GF-D8 (cell line): ENCODE data around the gene HS3ST3A1.
"Not testable (repeated sequence)": the region's sequence is repeated elsewhere in the genome, so short reads cannot be mapped to it uniquely, and the experiment has no call there.

Experiments
- DNase-seq: peaks from one replicate; lab custom pipeline; 2025; lab: John Stamatoyannopoulos, UW

The HS3ST3A1 gene

DNA sequence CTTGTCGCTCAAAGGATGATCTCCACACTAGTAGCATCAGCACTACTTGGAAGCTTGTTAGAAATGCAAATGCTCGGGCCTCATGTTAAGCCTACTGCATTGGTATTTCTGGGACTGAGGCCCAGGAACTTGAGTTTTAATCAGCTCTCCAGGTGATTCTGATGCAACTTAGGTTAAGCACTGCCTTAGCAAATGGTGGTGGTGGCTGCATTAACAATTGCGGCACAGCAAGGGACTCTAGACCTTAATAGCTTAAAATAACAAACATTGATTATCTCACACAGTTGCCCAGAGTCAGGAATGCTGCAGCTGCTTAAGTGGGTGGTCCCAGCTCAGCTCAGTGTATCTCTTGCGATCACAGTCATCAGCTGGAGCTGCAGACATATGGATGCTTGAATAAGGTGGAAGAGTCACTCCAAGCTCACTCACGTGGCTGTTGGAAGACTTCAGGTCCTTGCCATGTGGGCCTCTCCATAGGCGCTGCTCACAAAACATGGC, 25.8 kb downstream of the HS3ST3A1 start:
- no peak for DNase-seq

DNA sequence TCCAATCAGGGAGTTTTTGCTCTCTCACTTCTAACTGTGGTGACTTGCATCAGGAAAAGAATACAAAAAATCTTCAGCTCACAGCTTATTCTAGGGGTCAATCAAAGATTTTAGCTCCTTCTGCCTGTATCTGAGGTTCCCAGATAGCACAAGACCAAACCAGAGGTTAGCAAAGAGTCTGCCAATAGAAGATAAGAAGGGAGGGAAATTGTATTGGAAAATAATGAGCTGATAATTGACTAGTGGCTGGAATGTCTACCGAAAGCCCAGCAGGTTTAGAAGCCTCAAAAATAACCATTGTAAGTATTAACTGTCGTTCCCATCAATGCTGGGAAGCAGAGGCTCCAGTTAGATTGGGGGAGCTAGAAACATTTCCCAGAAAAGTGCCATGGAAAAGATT, 26.3 kb downstream of the HS3ST3A1 start:
- no peak for DNase-seq

DNA sequence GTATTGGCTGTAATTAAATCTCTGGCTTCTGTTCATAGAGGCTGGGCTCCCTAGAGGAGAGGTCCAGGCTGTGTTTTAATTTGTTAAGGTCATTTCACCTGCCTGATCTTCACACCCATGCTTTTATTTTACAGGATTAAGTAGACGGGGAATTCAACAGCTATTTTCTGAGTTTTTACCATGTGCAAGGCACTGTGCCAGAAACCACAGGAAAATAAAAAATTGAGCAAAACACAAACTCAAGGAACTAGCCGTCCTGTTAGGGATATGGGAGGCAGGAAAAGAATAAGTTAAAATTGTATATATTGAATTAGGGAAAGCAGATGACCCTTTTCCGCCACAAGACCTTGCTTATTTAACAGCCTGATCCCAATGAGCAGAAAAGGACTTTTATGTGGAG, 29.1 kb downstream of the HS3ST3A1 start:
- DNase-seq, result no peak

DNA sequence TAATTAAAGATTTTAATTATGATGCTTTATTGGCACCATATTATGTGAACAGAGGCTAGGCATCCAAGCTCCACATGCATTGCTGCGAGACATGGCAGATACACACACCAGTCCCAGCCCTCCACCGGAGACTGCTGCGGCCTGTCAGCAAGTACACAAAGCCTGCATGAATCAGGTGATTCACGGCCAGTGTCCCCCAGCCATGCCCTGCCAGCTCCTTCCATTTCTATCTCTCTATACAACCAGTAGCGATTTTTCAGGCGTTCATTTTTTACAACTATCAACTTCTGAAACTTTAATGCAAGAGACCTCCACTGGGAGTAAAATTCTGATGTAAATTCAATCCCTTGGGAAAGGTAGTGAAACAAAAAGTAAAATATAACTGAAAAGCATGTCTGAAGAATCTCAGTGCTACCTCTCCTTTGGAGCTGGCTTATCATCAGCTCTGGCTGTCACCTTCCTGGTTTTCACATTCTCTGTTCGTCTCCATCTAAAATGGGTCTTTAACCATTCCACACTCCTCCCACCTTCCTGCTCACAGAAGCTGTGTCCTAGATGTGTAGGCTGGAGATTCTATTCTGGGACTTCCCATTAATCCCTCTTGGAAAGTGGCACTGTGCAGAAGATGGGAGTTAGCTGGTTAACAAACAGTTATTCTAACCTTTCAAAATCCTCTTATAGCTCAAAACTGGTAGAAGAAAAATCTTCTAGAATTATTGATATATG, 32.2 kb downstream of the HS3ST3A1 start:
- DNase-seq, result no peak

DNA sequence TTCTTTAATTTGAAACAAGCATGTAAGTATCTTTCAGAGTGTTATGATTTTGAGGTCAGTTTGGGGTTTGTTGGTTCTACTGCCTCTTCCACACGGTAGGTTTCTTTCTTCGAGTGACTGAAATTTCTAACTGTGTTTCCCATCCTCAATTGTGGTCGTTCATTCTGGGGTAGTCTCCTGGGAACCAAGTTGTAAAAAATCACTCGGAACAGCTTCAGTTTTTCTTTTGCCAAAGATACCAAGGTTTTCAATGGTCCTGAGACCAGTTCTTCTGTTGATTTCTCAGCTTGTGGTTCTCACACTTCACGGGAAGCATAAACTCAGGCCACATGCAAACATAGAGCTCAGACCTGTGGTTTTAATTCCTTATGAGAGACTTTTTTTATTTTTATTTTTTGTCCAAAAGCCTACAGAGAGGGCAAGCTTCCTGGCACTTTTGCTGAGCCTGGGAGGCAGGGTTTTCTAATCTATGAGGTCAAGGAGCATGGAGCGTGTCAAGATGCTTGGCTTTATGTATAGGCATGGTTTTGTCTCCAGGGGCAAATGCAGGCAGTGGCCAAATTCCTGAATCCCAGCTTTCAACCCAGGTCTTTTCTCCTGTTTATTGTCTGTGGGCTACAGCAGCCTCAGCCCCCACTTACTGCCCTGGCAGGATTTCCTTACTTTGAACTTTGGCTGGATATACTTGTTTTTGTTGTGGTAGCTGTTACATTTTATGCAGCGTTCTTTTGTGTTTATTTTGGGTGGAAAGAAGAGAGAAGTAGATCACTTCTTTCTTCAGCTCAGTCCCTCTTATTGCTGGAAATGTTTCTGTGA, 32.9 kb downstream of the HS3ST3A1 start:
- no peak for DNase-seq

DNA sequence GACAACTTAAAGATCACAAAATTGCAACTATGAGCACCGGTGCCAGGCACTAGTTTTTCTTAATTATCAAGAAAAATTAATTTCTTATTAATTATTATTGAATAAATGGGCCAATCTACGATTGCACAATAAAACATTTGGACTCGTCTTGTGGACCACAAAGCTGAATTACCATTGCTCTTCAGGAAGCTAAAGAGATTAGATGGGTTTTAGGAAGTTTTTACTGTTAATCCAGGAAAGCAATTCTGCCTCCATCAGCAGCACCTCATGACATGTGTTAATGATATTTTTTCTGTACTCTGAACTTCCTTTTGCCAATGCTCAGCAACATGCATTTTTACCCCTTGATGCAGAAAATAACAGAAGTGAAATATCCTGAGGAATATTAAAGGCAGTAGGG, 37.9 kb downstream of the HS3ST3A1 start:
- DNase-seq, result no peak

DNA sequence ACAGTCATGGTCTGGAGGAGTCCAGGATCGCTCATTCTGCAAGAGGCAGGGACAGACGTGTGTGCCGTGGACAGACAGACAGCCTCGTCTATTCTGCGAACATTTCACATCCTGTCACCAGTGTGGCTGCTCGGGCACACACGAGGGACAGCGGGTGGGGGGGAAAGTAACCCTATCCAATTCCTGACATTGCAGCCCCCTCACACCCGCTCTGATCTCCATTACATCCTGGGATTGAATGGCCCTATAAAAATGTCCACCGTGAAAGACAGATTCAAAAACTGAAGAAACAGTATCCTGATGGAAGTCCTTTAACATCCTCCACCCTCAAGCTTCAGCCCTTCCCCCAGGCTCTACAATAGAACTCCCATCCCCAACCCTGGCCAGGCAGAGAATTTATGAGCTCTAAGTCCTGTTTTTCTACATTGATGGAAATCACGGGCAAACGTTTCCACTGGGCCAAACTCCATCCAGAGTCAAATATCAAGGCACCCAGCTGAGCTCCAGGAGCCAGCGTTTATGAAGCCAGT, 39.4 kb downstream of the HS3ST3A1 start:
- DNase-seq, result no peak

DNA sequence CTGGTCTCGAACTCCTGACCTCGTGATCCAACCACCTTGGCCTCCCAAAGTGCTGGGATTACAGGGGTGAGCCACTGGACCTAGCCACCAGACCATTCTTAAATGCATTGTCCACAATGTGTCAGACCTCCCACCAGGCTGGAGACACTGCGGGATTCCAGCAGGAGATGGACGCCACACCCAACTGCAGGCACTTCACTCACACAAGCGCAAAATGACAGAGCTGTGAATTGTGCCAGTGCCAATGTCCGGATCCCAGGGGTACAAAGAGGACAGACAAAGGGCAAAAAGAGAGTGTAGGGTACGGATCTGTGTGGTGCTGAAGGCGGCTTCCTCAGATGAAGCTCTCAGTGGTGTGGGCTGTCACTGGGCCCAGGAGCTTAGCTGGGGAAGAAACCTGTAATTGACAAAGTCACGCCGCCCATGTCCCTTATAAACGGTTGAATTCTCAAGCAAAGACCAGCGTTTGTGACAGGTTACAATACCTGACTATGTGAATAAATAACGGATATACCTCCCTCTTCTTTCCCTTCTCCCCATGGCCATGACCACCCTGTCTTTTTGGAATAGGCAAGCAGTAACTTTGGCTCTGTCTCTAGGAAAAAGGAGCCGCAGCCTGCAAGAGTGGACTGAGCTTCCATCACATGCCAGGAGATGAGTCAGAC, 40.0 kb downstream of the HS3ST3A1 start:
- DNase-seq, result no peak

DNA sequence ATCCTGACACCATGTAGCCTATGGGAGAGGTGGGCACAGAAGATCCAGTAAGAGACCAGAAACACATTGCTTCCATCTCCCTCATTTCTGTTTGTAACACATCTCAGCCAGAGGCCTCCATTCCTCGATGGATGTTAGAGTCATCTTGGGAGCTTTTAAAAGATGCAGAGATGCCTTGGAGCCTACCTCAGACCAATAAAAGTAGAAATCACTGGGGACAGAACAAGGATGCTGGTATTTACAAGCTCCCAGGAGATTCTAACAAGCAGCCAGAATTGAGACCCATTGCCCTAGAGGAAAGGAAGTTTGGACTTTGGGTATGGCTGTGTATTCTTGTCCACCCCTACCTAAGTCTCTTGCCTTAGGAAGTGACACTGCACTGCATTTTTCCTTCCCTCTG, 40.8 kb downstream of the HS3ST3A1 start:
- no peak for DNase-seq

DNA sequence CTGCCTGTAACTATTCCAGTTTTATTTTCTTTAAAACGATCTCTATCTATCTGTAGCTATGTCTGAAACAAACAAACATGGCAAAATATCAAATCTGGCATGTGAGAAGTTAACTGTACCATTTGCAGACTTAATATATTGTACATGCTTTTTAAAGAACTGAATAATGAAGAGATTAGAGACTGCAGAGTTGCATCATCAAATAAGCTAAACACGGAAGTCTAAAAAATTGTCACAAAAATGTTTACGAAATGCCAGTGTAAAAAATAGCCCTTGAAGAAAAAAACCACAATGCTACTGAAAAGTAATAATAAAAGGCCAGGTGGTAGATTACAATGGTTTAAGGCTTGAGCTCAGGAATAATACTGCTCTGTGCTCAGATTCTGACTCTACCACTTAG, 43.1 kb downstream of the HS3ST3A1 start:
- no peak for DNase-seq

DNA sequence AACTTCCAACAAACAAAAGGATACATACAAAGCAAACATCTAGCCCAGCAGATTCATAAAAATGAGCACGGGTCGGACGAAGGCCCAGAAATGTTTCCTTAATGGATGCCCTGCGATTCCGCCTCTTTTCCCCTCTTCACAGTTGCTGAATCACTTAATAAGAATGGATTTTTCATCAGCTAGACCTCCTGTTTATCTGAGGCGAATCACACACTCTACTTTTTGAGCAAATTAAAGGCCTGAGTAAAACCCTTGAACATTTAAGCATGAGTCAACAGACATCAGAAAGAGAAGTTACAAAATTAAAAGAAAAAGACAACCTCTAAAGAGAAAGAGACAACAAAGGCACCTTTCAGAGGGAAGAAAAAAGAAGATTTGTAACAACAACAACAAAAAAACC, 44.7 kb downstream of the HS3ST3A1 start:
- no peak for DNase-seq

DNA sequence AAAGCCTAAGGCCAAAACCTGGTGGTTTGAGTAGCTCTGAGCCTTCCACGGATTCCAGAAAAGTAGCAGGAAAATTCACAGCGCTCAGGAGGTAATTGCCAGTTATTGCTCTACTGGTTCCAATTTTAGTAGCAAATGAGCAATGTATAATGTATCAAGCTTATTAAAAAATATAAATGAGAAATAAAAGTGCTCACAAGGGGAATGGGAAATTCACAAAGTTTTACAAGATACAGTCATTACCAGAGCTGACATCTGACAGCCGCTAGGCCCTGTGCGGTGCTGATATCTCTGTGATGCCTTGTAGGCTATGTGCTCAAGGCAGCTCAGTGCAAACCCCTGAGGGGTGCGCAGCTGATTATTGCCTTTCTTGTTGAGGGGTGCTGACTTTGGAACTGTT, 47.5 kb downstream of the HS3ST3A1 start:
- DNase-seq, result no peak

DNA sequence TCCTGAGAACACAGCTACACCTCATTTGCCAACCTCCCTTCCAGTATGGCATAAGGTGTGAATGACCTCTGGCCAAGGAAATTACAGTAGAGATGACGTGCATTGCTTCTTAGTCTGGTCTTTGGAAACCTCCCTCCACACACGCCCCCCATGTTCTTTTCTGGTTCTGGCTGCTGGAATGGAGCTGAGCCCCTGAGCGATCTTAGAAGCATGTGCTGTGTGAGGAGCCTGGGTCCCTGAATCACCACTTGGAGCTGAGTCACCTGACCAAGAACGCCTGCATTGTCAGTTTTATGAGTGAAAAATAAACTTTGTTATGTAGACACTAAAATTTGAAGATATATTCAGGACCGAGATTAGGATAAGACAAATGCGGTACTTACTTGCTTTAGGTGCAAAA, 51.4 kb downstream of the HS3ST3A1 start:
- no peak for DNase-seq

DNA sequence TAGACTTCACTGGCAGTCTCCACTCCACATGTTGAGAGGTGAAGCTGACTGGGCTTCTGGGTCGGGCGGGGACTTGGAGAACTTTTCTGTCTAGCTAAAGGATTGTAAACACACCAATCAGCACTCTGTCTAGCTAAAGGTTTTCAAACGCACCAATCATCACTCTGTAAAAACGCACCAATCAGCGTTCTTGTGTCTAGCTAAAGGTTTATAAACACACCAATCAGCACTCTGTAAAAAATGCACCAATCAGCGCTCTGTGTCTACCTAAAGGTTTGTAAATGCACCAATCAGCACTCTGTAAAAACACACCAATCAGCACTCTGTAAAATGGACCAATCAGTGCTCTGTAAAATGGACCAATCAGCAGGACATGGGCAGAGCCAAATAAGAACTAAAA, 53.2 kb downstream of the HS3ST3A1 start:
- not testable (repeated sequence) for DNase-seq

DNA sequence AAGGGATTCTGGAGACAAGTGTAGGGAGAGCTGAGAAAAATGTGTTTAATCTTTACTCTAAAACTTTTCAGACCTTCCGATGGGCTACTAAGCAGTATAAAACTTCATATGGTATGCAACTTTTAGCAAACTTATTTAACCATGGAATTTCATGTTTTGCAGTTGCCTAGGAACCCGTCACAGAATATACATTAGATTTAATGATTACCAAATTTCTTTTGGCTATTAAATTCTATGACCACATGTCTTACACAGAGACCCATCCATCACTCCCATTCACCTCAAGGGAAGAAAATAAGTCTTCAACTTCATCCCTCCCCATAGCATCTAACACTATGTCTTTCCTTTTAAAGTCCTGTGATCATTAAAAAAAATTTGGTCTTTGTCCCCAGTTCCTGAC, 54.9 kb downstream of the HS3ST3A1 start:
- no peak for DNase-seq

DNA sequence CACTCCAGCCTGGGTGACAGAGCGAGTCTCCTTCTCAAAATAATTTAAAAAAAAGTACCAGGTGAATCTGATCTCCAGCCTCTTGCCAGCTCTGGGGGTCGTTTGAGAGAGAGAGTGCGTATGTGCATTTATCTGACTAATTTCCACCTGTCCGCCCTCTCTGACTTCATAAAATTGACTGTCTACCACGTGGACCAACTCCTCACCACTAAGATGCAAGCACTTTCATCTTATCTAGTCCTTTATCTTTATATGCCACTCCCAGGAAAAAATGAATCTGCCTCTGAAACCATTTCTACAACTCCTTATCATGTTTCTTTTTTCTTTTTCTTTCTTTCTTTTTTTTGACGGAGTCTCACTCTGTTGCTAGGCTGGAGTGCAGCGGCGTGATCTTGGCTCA, 55.8 kb downstream of the HS3ST3A1 start:
- no peak for DNase-seq

DNA sequence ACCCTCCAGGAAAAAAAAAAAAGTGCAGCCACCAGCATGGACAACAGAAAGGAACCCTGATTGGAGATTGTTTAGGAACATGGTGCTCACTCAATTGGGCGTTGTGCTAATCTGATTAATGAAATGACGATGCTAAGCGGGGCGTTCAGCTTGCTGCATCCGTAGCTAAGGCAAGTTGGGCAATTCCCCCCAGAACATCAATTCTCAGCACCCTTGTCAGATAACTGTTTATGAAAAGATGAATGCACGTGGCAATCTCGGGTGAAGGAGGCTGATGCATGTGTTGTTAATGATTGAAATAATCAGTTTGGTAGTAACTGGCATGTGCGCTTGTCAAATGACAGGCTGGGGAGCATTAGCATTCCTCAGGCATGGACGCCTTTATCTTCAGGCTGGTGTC, 57.0 kb downstream of the HS3ST3A1 start:
- DNase-seq, result no peak

DNA sequence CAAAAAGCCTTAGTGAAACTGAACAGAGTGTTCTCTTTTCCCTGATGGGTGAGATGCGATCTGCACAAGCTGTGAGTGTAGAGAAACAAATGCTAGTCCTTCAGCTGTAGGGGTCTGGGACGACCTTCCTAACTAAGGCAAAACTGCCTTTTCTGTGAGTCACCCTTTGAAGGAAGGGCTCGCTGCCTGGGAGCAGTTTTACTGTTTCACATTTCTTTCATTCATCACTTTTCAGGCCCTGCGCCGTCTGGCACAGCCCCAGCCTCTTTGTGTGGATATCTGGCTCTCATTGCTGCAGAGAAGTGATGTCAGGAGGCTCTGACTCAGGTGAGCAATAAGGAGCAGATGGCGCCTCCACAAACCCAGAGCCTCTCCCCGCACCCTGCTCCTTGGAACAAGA, 57.4 kb downstream of the HS3ST3A1 start:
- no peak for DNase-seq

DNA sequence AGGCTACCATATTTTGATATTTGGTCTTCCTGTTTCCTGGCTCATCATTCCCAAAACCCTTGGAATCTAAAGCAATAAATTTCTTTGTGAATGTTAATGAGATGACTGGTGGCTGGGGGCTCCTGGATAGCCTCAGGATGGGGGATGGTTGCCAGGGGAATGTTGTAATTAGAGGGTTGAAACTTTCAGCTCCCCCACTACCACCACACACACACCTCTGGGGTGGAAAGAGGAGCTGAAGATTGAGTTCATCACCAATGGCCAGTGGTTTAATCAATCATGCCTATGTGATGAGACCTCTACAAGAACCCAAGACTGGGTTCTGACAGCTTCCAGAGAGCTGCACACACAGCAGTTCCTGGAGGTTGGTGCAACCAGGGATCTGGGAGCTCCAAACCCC, 59.1 kb downstream of the HS3ST3A1 start:
- DNase-seq, result no peak

DNA sequence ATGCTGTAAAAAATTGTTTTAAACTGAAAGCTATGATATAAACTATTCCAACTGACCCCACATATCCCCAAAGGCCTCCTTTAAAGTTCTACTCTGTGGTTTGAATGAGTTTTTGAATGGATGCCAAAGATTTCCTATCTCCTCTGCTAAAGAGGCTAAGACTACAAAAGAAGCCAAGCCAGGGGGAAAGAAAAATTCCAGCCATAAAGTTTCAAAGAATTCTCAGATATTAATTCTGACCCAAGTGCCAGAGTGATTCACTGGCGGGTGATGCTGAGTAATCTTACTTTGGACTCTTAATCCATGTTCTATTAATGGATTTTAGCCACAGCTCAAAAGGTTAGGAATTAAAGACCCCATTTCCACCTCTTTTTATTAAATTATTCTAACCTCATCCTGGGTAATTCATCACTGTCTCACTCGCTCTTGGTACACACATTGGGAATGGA, 60.7 kb downstream of the HS3ST3A1 start:
- DNase-seq, result no peak

DNA sequence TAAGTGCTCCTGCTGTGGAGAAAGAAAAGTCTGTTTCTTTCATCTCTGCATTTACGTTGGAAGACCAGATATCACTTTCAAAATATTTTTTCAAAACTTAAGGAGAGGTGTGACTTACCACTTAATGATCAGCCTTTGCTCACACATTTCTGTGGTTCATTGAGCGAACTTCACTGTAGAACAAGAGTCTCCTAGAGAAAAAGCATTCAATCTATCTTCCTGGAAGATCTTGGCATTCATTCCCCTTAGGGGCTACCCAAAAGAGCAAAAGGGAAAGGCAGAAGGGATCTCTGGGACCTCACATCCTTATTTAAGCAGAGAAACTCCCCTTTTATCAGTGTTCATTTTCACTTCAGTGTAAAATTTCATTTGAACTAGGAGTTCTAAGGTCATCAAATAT, 61.2 kb downstream of the HS3ST3A1 start:
- no peak for DNase-seq

DNA sequence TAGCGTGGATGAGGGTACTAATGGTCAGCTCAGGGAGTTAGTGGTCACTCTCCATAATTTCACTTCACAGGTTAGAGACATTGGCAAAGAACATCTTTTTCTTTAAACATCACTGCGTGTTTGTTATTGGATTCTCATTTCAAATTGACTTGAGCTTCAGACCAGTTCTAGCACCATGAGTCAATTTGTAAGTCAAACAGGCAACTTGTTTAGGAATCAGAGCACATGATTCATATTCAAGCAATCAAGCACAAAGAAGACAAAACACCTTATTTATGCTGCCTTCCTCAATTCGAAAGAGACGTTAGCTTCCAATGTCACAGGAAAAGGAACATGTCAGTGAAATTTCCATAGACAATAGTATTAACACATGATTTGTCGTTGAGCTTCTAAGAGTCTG, 62.3 kb downstream of the HS3ST3A1 start:
- no peak for DNase-seq
